Measurements from ENCODE around the gene LRRD1.
"Not testable (repeated sequence)": the region's sequence is repeated elsewhere in the genome, so short reads cannot be mapped to it uniquely, and the experiment has no call there.

The LRRD1 gene

GRCh38 chr7:92141161-92141560 lies 37.8 kb downstream of the LRRD1 start:
- no peak for DNase-seq (ENCODE audit: low read depth in 3 of 3)

DNA sequence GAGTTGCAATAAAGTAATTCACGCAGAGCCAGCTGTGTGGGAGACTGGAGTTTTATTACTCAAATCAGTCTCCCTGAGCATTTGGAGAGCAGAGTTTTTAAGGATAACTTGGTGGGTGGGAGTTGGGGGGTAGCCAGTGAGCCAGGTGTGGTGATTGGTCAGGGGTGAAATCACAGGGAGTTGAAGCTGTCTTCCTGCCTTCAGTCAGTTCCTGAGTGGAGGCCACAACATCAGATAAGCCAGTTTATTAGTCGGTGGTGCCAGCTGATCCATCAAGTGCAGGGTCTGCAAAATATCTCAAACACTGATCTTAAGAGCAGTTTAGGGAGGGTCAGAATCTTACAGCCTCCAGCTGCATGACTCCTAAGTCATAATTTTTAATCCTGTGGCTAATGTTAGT lies 41.4 kb downstream of the LRRD1 start:
- no peak for DNase-seq (ENCODE audit: low read depth in 3 of 3)

DNA sequence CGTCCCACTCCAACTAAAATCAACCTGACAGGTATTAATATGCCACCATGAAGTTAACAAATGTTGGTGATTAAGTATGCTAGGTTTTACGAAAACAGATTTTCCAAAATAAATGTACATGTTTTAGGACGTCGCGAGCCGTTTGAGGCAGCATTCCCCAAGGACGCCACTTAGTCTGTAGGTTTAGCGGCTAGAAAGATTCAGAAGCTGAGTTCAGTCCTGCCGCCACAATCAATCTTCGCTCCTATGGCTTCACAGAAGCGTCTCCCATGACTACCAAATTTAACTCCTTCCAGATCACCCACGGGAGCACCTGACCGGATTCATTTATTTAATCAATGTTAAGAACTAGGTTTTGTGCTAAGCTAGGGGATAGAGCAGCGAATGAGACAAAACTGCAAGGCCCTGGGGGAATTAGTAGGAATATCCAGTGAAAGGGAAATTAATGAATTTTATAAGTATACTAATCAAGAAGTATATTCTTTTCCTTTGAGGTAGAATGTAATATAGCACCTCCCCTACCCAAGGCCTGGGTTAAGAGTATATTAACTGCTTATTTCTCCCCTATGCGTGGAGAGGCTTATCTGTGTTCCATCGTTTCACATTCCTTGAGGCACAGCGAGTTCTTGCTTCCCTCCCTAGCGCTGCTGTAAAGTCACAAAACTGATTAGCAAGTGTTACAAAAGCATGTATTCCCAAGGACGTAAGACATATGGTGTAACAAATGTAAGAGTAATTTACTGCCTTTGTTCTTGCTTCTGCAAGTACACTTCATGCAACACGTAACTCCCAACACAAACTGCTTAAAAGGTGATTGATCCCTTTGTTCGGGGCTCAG lies 43.7 kb downstream of the LRRD1 start:
- no peak for DNase-seq (ENCODE audit: low read depth in 3 of 3)

- peak; percentile 86 to 92 (median 90) for DNase-seq (ENCODE audit: low read depth in 3 of 3)
Observed at GRCh38 chr7:92134271-92135051, 44.5 kb downstream of the LRRD1 start, which contains the start of gene CYP51A1. TSS of gene CYP51A1 (minus strand) at chr7:92134477. CDS start at chr7:92134364, 113 bp downstream.

GRCh38 chr7:92133737-92134270 lies 45.1 kb downstream of the LRRD1 start:
- peak; percentile 31 to 42 (median 35) for DNase-seq (ENCODE audit: low read depth in 3 of 3)

- DNase-seq (ENCODE audit: low read depth in 3 of 3), result no peak
Observed at GRCh38 chr7:92133133-92133736, 45.7 kb downstream of the LRRD1 start.

GRCh38 chr7:92131764-92132330 lies 47.1 kb downstream of the LRRD1 start:
- no peak for DNase-seq (ENCODE audit: low read depth in 3 of 3)

GRCh38 chr7:92131093-92131492 lies 47.8 kb downstream of the LRRD1 start:
- DNase-seq (ENCODE audit: low read depth in 3 of 3), result no peak

DNA sequence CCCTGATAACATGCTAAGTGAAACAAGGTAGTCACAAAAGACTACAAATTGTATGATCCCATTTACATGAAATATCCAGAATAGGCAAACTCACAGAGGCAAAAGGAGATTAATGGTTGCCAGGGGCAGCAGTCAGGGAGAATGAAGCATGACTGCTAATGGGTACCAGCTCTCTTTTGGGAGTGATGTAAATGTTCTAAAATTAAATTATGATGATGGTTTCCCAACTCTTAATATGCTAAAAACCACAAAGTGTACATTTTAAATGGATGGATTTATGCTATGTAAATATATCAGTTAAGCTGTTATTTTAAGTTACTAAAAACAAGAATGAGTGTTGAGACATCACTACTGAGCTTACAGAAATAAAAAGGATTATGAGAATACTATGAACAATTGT lies 57.3 kb downstream of the LRRD1 start:
- DNase-seq (ENCODE audit: low read depth in 3 of 3), result no peak

DNA sequence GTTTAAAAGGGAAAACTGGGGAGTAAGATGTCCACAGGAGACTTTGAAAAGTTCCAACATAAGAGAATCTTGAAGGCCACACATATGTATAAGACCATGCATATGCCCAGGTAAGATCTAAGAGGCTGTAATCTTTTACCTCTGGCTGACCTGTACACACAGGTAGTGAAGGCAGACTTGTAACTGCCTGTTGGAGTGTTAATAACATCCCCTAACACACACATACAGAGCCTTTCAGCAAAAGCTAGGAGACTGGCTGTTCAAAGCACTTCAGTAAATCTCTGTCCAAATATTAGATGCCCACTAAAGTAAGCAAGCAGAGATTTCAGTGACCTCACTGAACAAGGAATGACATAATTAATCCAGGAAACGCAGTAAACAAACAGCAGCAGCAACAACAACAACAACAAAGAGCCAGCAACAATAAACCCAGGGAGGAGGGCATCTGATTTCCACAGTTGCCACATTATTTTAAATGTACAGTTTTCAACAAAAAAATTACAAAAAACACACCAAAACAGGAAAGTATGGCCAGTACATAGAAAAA lies 59.7 kb downstream of the LRRD1 start:
- DNase-seq (ENCODE audit: low read depth in 3 of 3), result no peak

DNA sequence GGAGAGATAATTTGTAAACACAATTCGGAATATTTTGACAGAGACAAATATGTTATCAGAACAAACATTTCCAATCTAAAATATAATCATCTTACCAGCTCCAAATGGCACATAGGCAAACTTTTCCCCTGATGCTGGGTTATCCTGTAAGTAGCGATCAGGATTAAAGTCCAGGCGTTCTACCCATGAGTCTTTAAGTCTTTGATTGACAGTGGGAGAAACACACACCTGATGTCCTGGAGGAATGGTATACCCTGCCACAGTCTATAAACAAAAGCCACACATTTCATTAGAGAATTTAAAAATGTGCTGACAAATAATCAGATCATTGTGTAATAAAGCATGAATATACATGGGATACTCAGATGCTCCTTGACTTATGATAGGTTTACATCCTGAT lies 62.0 kb downstream of the LRRD1 start:
- DNase-seq (ENCODE audit: low read depth in 3 of 3), result no peak

- no peak for DNase-seq (ENCODE audit: low read depth in 3 of 3)
Observed at GRCh38 chr7:92115821-92116220, 63.1 kb downstream of the LRRD1 start.

DNA sequence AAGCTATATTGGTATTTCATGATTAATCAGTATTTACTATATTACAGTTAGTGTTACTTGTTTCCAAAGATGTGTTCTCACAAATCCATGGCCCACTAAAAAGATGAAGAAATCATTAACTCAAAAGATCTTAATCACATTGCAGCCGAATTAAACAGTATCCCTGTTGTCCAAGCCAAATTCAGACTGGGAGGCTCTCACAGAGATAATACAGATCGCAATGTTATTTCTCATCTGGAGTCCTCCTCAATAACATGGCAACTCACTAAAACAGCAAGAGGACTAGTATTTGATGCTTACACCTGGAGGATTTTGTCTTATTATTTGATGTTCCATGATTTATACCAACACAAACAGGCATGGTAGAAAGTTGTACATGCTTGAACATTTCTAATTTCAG lies 68.1 kb downstream of the LRRD1 start:
- DNase-seq (ENCODE audit: low read depth in 3 of 3), result no peak

DNA sequence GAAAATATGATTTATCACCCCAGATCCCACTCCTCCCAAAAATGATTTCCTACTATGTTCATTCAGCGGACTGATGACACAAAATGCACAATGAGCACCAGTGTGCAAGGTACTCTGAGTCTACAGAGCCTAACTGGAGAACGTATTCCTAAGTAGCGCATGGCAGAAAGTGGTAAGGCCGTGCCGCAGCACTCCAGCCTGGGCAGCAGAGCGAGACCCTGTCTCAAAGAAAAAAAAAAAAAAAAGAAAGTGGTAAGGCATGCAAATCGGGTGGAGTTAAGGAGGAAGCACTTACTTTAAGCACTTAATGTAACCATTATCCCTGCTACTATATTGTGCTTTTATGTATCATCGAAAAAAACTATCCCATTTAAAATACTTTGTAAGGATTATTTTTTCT lies 70.1 kb downstream of the LRRD1 start:
- DNase-seq (ENCODE audit: low read depth in 3 of 3), result no peak

DNA sequence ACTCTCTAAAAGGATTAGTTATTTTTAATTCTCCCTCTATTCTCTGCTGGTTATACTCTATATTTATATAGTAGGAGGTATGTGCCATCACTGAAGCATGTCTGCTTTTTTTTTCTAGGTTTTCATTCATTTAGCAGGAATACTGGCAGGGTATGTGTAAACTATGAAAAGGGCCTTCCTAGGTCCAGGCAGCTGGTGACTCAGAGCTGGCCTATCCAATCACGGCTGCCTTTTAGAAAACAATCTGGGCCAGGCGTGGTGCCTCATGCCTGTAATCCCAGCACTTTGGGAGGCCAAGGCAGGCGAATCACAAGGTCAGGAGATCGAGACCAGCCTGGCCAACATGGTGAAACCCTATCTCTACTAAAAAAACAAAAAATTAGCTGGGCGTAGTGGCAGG lies 76.1 kb downstream of the LRRD1 start:
- DNase-seq (ENCODE audit: low read depth in 3 of 3), result not testable (repeated sequence)

GRCh38 chr7:92100534-92100933 lies 78.4 kb downstream of the LRRD1 start:
- DNase-seq (ENCODE audit: low read depth in 3 of 3), result no peak

- DNase-seq (ENCODE audit: low read depth in 3 of 3), result no peak
Observed at GRCh38 chr7:92095380-92095779, 83.6 kb downstream of the LRRD1 start.

Data from stimulated activated CD4-positive, alpha-beta T cell treated with anti-CD3 and anti-CD28 coated beads, TNF-alpha, amount 100 ng/mL, for 4 hours (primary cell).